ENCODE results near the gene GPN3. TPM values are rescaled to one million over a fixed set of nuclear protein-coding genes. Genes with fewer than 3 reads are reported as not detected.
"Not testable (repeated sequence)": the region's sequence is repeated elsewhere in the genome, so short reads cannot be mapped to it uniquely, and the experiment has no call there.

GPN3 gene
- polyA plus RNA-seq, 1 donor, result 24.3 TPM

GRCh38 chr12:110436231-110436630 is 31.8 kb downstream of the GPN3 start:
- DNase-seq, result no peak

- no peak for DNase-seq
Measured at GRCh38 chr12:110431957-110432587, 36.0 kb downstream of the GPN3 start.

- DNase-seq, result not testable (repeated sequence)
Measured at GRCh38 chr12:110429676-110430075, 38.4 kb downstream of the GPN3 start.

GRCh38 chr12:110426406-110426805 is 41.7 kb downstream of the GPN3 start:
- DNase-seq, result no peak

GRCh38 chr12:110424237-110424636 is 43.8 kb downstream of the GPN3 start:
- DNase-seq, result no peak

GRCh38 chr12:110421701-110422100 is 46.4 kb downstream of the GPN3 start:
- no peak for DNase-seq

- DNase-seq, result no peak
Measured at GRCh38 chr12:110421159-110421661, 46.8 kb downstream of the GPN3 start.

GRCh38 chr12:110420644-110421043 is 47.4 kb downstream of the GPN3 start:
- not testable (repeated sequence) for DNase-seq

GRCh38 chr12:110417113-110417512 is 50.9 kb downstream of the GPN3 start:
- DNase-seq, result not testable (repeated sequence)

- DNase-seq, result not testable (repeated sequence)
Measured at GRCh38 chr12:110410086-110410485, 58.0 kb downstream of the GPN3 start.

- DNase-seq, result not testable (repeated sequence)
Measured at GRCh38 chr12:110405126-110405662, 62.9 kb downstream of the GPN3 start.

GRCh38 chr12:110403976-110404682 is 63.9 kb downstream of the GPN3 start:
- DNase-seq, result peak; percentile 76

GRCh38 chr12:110403146-110403975 is 64.7 kb downstream of the GPN3 start, which contains the start of gene ANAPC7:
Gene ANAPC7 (minus strand): TSS chr12:110403708. CDS start chr12:110403627, 81 bp downstream.
- peak; percentile 91 for DNase-seq

Other genes starting within 250 kb of the GPN3 start
- gene ATP2A2, start 187.0 kb downstream of the GPN3 start, polyA plus RNA-seq (ENCODE audit: insufficient read length), result 587 TPM
- 62.6 TPM for gene ANAPC7, start 64.5 kb downstream of the GPN3 start, polyA plus RNA-seq (ENCODE audit: insufficient read length)
- 113 TPM for gene ARPC3, start 17.9 kb downstream of the GPN3 start, polyA plus RNA-seq (ENCODE audit: insufficient read length)
- 13.9 TPM for gene FAM216A, start 588 bp upstream of the GPN3 start, polyA plus RNA-seq (ENCODE audit: insufficient read length)
- 112 TPM for gene VPS29, start 33.9 kb upstream of the GPN3 start, polyA plus RNA-seq (ENCODE audit: insufficient read length)
- 2.7 TPM for gene RAD9B, start 34.1 kb upstream of the GPN3 start, polyA plus RNA-seq (ENCODE audit: insufficient read length)
- 10.5 TPM for gene PPTC7, start 115.1 kb upstream of the GPN3 start, polyA plus RNA-seq (ENCODE audit: insufficient read length)
- 21.5 TPM for gene TCTN1, start 145.9 kb upstream of the GPN3 start, polyA plus RNA-seq (ENCODE audit: insufficient read length)
- 4.4 TPM for gene HVCN1, start 220.9 kb upstream of the GPN3 start, polyA plus RNA-seq (ENCODE audit: insufficient read length)